Measurements from ENCODE around the gene ASPSCR1.
"Not testable (repeated sequence)": the region's sequence is repeated elsewhere in the genome, so short reads cannot be mapped to it uniquely, and the experiment has no call there.

Gene ASPSCR1

DNA sequence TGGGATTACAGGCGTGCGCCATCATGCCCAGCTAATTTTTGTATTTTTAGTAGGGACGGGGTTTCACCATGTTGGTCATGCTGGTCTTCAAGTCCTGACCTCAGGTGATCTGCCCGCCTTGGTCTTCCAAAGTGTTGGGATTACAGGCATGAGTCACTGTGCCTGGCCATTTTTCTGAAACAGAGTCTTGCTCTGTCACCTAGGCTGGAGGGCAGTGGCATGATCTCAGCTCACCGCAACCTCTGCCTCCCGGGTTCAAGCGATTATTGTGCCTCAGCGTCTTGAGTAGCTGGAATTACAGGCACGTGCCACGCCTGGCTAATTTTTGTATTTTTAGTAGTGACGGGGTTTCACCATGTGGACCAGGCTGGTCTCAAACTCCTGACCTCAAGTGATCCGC, 4.1 kb downstream of the ASPSCR1 start:
- DNase-seq (ENCODE audit: low read depth in 2 of 2), result not testable (repeated sequence)

DNA sequence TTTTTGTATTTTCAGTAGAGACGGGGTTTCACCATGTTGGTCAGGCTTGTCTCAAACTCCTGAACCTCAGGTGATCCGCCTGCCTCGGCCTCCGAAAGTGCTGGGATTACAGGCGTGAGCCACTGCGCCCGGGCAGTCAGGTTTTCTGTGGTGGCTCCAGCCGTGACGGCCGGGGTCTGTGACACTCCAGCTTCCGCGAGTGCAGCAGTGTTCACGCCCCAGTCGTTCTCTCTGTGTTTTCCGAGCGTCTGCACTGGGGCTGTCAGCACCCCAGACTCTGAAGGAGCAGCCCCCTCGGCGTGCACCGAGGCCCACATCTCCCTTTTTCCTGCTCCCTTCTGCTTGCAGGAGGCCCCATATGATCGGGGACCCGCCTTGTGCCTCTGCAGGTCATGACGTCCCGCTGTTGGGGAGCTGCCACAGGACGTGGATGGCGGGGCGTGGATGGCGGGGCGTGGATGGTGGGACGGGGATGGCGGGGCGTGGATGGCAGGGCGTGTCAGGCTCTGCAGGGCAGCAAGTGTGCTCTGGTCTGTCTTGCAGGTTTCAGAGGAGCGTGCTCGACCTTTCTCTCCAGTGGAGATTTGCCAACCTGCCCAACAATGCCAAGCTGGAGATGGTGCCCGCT, 5.7 kb downstream of the ASPSCR1 start:
- no peak for DNase-seq (ENCODE audit: low read depth in 2 of 2)

- DNase-seq (ENCODE audit: low read depth in 2 of 2), result no peak
Observed at GRCh38 chr17:81983639-81984373, 6.4 kb downstream of the ASPSCR1 start.

- DNase-seq (ENCODE audit: low read depth in 2 of 2), result no peak
Observed at GRCh38 chr17:81984773-81985410, 7.5 kb downstream of the ASPSCR1 start.

DNA sequence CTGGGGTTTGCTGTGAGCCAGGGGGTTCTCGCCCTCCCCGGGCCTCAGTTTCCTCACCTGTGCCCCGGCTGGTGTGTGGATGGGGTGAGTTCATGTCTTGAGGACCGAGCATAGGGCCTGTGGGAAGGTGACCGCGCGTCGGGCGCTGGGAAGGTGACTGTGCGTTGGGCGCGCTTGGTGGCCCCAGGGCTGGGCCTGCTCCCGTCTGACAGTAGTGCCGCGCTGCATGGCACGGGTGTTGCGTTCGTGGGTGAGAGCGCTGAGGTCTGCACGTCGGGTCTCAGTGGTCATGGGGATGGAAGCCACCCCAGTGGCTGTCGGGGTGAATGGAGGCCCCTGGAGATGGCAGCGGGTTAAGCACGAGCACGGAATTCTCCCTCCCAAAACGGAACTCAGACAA, 9.2 kb downstream of the ASPSCR1 start:
- DNase-seq (ENCODE audit: low read depth in 2 of 2), result no peak

DNA sequence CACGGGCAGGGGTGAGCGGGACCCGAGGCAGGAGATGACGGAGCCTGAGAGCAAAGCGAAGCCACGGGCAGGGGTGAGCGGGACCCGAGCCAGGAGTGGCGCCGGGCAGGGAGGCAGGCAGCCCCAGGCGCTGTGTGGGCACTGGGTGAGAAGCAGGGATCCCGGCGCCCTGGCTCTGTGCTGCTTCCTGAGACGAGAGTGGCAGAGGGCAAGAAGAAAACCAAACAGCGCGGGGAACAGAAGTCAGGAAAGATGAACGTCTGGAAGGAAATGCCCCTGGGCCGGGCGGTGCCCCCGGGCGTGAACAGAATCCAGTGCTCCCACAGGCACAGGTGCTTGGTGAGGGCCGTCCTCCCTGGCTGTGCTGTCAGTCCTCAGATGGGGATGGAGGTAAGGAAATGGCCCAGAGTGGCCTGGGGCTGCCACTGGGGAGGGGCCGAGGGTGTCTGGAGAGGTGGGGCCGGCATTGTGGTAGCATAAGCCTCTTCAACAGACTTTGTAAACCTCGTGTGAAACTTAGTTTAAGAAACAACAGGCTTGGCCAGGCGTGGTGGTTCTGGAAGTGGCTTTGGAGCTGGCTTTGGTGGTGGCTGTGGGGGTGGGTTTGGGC, 9.8 kb downstream of the ASPSCR1 start:
- no peak for DNase-seq (ENCODE audit: low read depth in 2 of 2)

GRCh38 chr17:81990836-81991683, 13.6 kb downstream of the ASPSCR1 start:
- no peak for DNase-seq (ENCODE audit: low read depth in 2 of 2)

DNA sequence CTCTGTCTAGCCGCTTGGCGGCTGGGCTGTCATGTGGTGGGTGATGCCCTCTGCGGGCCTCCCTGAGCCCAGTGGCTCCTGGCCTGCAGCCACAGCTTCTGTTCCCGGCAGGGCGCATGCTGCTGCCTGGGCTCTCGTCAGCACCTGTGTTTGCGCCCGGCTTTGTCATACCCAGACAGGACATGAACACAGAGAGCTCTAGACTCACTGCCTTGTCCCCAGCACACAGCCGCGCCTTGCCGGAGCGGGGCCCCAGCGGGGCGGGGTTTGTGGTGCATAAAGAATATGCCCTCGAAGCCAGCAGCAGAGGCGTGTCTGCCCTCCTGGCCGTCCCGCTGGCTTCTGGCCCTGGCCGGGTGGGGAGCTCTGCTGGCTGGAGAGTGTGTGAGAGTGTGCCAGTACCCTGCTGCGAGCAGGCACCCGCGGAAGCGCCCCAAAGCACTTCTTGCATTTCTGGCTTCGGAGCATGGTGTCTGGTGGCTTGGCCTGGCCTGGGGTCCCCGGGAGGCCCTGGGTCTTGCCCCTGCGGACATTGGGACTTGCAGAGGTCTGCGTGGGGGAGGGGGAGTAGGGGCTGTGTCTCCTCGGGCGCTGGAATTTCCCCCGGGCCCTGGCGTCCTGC, 14.4 kb downstream of the ASPSCR1 start:
- no peak for DNase-seq (ENCODE audit: low read depth in 2 of 2)

GRCh38 chr17:81992306-81993102, 15.1 kb downstream of the ASPSCR1 start:
- DNase-seq (ENCODE audit: low read depth in 2 of 2), result no peak

- no peak for DNase-seq (ENCODE audit: low read depth in 2 of 2)
Observed at GRCh38 chr17:81993729-81994592, 16.5 kb downstream of the ASPSCR1 start.

GRCh38 chr17:81994593-81995462, 17.4 kb downstream of the ASPSCR1 start:
- no peak for DNase-seq (ENCODE audit: low read depth in 2 of 2)

DNA sequence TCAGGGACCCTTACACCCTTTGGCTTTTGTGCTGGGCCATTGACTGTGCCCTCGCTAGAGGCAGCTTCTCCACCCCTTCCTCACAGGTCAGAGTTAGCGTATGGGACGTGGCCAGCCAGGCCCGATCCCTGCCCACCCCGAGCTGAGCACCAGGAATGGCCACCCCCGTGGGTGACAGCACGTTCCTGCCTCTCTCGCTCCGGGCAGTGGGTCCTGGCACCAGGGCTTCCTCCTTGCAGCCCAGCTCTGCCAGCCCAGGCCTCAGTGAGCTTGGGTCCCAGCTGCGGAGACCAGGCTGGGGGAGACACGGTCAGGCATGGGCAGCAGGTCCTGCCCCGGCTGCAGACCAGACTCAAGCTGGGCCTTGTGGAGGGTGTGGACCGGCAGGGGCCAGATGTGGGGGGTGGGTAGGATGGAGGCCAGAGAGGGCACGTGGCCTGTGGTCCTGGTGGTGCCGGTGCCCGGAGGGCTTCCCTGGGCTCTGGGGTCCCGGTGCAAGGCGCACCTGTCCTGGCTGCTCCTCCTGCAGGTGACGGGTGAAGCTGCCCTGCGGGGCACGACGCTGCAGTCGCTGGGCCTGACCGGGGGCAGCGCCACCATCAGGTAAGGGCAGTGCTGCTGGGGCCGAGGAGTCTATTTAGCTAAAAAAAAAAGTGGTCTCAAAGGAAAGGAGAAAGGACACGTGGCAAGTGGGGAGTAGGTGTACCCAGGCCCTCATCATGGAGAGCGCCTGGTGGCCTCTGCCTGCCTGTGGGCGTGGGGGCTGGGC, 18.2 kb downstream of the ASPSCR1 start:
- no peak for DNase-seq (ENCODE audit: low read depth in 2 of 2)

- DNase-seq (ENCODE audit: low read depth in 2 of 2), result no peak
Observed at GRCh38 chr17:81996232-81996756, 18.9 kb downstream of the ASPSCR1 start.

- no peak for DNase-seq (ENCODE audit: low read depth in 2 of 2)
Observed at GRCh38 chr17:81996757-81997441, 19.5 kb downstream of the ASPSCR1 start.

DNA sequence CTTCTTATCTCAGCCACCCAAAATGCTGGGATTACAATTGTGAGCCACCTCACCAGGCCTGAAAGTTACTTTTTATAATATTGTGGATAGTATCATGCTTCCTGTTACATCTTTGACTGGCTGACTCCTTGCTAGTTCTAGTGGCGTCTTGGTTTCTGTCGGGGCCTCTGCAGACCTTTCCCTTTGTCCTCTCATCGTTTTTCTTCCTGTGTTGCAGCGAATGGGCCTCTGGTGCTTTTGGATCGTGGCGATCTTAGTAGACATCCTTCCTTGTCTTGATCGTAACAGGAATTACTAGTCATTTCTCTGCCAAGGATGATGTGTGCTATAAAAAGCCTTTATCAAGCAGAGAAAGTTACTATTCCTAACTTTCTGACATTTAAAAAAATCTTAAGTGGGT, 20.8 kb downstream of the ASPSCR1 start:
- DNase-seq (ENCODE audit: low read depth in 2 of 2), result no peak

DNA sequence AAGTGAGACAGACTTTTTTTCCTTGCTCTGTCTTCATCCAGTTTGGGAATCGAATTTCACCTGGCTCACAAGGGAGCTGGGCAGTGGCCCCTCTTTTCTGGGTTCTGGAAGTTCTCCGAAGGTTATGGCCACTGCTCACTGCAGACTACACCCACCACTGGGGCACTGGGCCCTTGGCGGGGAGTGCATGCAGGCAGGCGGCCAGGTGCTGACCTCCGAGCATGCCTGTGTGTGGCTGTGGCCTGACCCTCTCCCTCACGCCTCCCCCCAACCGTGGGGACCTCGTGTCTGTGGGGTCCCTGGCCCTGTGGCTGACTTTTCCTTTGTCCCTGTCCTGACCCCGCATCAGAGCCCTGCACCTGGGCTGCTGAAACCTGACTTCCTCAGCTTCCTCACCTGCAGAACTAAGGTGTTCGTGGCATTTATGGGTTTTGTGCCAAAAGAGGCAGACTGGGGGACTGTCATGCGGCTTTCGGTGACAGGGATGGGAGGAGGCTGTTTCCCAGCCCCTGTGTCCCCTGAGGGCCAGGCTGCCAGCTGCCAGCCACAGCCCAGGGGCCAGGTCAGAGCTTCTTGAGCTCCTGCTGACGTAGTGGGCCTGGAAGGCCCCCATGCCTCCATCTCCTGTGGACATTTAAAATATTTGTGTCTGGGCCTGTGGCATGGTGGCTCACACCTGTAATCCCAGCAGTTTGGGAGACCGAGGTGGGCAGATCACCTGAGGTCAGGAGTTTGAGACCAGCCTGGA, 21.4 kb downstream of the ASPSCR1 start:
- no peak for DNase-seq (ENCODE audit: low read depth in 2 of 2)

All from activated CD8-positive, alpha-beta memory T cell treated with anti-CD3 and anti-CD28 coated beads for 4 hours (primary cell).